NT2/D1 (cell line): ENCODE measurements around the gene ITPKB.

Source experiments
- YY1 ChIP-seq: IDR thresholded peaks from 2 replicates; pipeline ENCODE4 v1.6.1; 2011; ENCODE audit not compliant: insufficient read length, insufficient read depth
- ZNF274 ChIP-seq: IDR thresholded peaks from 2 replicates; pipeline ENCODE4 v1.6.1; 2011; ENCODE audit warnings: mild to moderate bottlenecking, low read depth, low read length

DNA sequence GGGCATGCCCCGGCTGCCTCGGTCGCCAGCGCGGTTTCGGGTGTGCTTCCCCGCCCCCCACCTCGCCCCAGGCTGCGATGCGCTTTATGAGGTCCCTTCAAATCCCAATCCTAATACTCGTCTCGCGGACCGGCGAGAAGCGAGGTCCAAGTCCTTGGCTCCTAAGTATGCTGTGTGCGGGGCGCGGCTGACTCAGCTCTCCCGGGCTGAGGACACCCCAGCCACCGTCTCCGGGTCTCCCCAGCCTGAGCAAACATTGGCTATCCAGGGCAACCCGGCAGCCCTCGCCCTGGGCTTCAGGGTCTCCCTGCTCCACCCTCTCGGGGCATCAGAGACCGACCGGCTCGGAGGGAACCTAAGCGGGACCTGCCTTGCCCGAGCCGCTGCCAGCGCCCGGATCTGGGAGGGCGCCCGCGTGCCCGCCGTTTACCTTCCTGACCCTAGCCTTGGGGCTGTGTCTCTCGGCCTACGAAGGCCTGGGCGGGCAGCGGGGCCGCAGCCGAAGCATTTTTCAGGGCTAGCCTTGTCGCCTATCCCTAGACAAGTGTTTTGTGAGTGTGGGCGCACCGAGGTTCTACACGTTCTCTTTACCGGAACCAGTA lies 1.2 kb downstream of the ITPKB start:
- no peak for TF ChIP-seq ZNF274
- TF ChIP-seq YY1: no peak
